Gastroesophageal sphincter (tissue), 4 donors: ENCODE results near the gene TLCD3B. TPM values are rescaled to one million over a fixed set of nuclear protein-coding genes. Genes with fewer than 3 reads are reported as not detected.

Experiments used
- ATAC-seq: fragments of 150-250 bp; one replicate; pipeline ENCODE4 v1.9.1; 2016; ENCODE audit warnings: mild to moderate bottlenecking, moderate library complexity
- H3K27ac ChIP-seq, 4 donors: fragments of 200-600 bp; sonication (generic) in 3 of 4; 1 replicate in 3 of 4; 2 replicates in 1 of 4; pipeline ENCODE4 v1.5.1; 2016 to 2019
- H3K27me3 ChIP-seq: fragments of 200-600 bp; sonication (generic); one replicate; pipeline ENCODE4 v1.5.1; 2019
- H3K36me3 ChIP-seq, 2 donors: fragments of 200-600 bp; sonication (generic); one replicate each; pipeline ENCODE4 v1.5.1; 2019; ENCODE audit warnings: control low read depth in 1 of 2
- H3K4me1 ChIP-seq, 3 donors: fragments of 200-600 bp; sonication (generic); 1 replicate in 2 of 3; 2 replicates in 1 of 3; pipeline ENCODE4 v1.5.1; 2016 to 2019; ENCODE audit warnings: control low read depth in 2 of 3
- H3K4me3 ChIP-seq, 2 donors: fragments of 200-600 bp; sonication (generic); one replicate each; pipeline ENCODE4 v1.5.1; 2019; ENCODE audit warnings: mild to moderate bottlenecking in 1 of 2, moderate library complexity in 1 of 2
- H3K9me3 ChIP-seq, 3 donors: fragments of 200-600 bp; sonication (generic); one replicate each; pipeline ENCODE4 v1.5.1; 2017 to 2019; ENCODE audit warnings: control low read depth in 2 of 3
- CTCF ChIP-seq, 4 experiments: fragments of 200-600 bp in 2 of 4; fragments of 450-650 bp in 2 of 4; sonication (generic) in 1 of 4; IDR thresholded peaks; one replicate each; pipeline ENCODE4 v1.5.1; 2017 to 2019; ENCODE audit warnings: antibody characterized with exemption in 4 of 4, mild to moderate bottlenecking in 2 of 4, moderate library complexity in 2 of 4
- EP300 ChIP-seq: sonication (generic); formaldehyde crosslinking; IDR thresholded peaks from one replicate; pipeline ENCODE4 v1.6.1; 2017; ENCODE audit warnings: antibody characterized with exemption, mild to moderate bottlenecking
- POLR2A ChIP-seq, 2 donors: fragments of 450-650 bp; IDR thresholded peaks; one replicate each; pipeline ENCODE4 v1.6.1; 2017; ENCODE audit warnings: antibody characterized with exemption in 2 of 2, mild to moderate bottlenecking in 2 of 2, moderate library complexity in 1 of 2
- POLR2AphosphoS5 ChIP-seq: sonication (generic); formaldehyde crosslinking; IDR thresholded peaks from one replicate; pipeline ENCODE4 v1.6.1; 2017; ENCODE audit warnings: antibody characterized with exemption
- WGBS, 2 donors: methylation state at CpG; one replicate each; pipeline ENCODE4 v1.1.5; 2018; ENCODE audit warnings: low coverage in 1 of 2; 5-methylcytosine and 5-hydroxymethylcytosine counted together
- total RNA-seq, 4 donors: library from RNA; depleted of rRNA; stranded (reverse); fragments of >200 nt; gene quantifications; one replicate each; pipeline ENCODE4 v1.1.0, GENCODE V29; 2016

Gene TLCD3B
- total RNA-seq, 4 donors from 2014 or later = not detected

GRCh38 chr16:29985271-29985811, 45.7 kb downstream of the TLCD3B start:
- Histone ChIP-seq H3K27ac (no peak overlapping the region), H3K9me3 (no peaks in the 10 kb centered on the region), H3K4me3 (no peak overlapping the region), H3K36me3 (peaks cover 0 to 100% of the 10 kb centered on the region in 2 donors), H3K27me3 (no peaks in the 10 kb centered on the region), H3K4me1 (no peaks in the 10 kb centered on the region)
- ATAC-seq = no peak
- 95% methylated on average over 7 of the region's 28 CpGs; no CpG with 5 or more reads in 1 of the 2 donors for WGBS, 2 donors
- TF ChIP-seq CTCF (IDR thresholded peaks at IDR 0.05) (no peak), POLR2A (IDR thresholded peaks at IDR 0.05) (no peak), EP300 (no peak), POLR2AphosphoS5 (no peak)

GRCh38 chr16:29984764-29985147, 46.3 kb downstream of the TLCD3B start:
- H3K27ac ChIP-seq = no peak overlapping the region
- WGBS, 2 donors = 80 to 88% methylated on average over 3 to 4 of the region's 5 CpGs
- H3K27me3 ChIP-seq = no peaks in the 10 kb centered on the region
- no peak for ATAC-seq
- H3K36me3 ChIP-seq = peaks cover 0 to 100% of the 10 kb centered on the region in 2 donors
- H3K9me3 ChIP-seq = no peaks in the 10 kb centered on the region
- H3K4me1 ChIP-seq = no peaks in the 10 kb centered on the region
- TF ChIP-seq POLR2AphosphoS5 (no peak), EP300 (no peak), CTCF (IDR thresholded peaks at IDR 0.05) (no peak)
- H3K4me3 ChIP-seq = no peak overlapping the region

GRCh38 chr16:29984137-29984763, 46.8 kb downstream of the TLCD3B start:
- WGBS, 2 donors = 65 to 81% methylated on average over 2 to 5 of the region's 6 CpGs
- H3K4me1 ChIP-seq = no peaks in the 10 kb centered on the region
- H3K4me3 ChIP-seq = no peak overlapping the region
- ATAC-seq = no peak
- H3K9me3 ChIP-seq = no peaks in the 10 kb centered on the region
- H3K27me3 ChIP-seq = no peaks in the 10 kb centered on the region
- TF ChIP-seq CTCF (IDR thresholded peaks at IDR 0.05) = no peak
- TF ChIP-seq POLR2AphosphoS5 = no peak
- no peak for TF ChIP-seq EP300
- TF ChIP-seq POLR2A (IDR thresholded peaks at IDR 0.05) = no peak
- H3K36me3 ChIP-seq = peaks cover 0 to 100% of the 10 kb centered on the region in 2 donors
- no peak overlapping the region for H3K27ac ChIP-seq

- peaks cover 0 to 100% of the 10 kb centered on the region in 2 donors for H3K36me3 ChIP-seq
- H3K27ac ChIP-seq = no peak overlapping the region
- no peaks in the 10 kb centered on the region for H3K27me3 ChIP-seq
- H3K4me3 ChIP-seq = no peak overlapping the region
- ATAC-seq = no peak
- H3K4me1 ChIP-seq = peaks cover 0 to 2% (median 0%) of the 10 kb centered on the region in 3 donors
- H3K9me3 ChIP-seq = no peaks in the 10 kb centered on the region
- TF ChIP-seq EP300 (no peak), POLR2A (IDR thresholded peaks at IDR 0.05) (no peak), CTCF (IDR thresholded peaks at IDR 0.05) (no peak), POLR2AphosphoS5 (no peak)
- WGBS, 2 donors = 79 to 90% methylated on average over 9 to 11 of the region's 12 CpGs
These were observed 47.5 kb downstream of the TLCD3B start for GRCh38 chr16:29983420-29984136.
